GM19372 (cell line): Measurements from ENCODE around the gene CD22.

Source experiments
- ATAC-seq: cut with Tn5 transposase; IDR thresholded peaks from one replicate; pipeline ENCODE4 v1.9.1; 2021; ENCODE audit warnings: mild to moderate bottlenecking, low read depth, moderate library complexity; ENCODE audit not compliant: unreplicated experiment

CD22 gene

DNA sequence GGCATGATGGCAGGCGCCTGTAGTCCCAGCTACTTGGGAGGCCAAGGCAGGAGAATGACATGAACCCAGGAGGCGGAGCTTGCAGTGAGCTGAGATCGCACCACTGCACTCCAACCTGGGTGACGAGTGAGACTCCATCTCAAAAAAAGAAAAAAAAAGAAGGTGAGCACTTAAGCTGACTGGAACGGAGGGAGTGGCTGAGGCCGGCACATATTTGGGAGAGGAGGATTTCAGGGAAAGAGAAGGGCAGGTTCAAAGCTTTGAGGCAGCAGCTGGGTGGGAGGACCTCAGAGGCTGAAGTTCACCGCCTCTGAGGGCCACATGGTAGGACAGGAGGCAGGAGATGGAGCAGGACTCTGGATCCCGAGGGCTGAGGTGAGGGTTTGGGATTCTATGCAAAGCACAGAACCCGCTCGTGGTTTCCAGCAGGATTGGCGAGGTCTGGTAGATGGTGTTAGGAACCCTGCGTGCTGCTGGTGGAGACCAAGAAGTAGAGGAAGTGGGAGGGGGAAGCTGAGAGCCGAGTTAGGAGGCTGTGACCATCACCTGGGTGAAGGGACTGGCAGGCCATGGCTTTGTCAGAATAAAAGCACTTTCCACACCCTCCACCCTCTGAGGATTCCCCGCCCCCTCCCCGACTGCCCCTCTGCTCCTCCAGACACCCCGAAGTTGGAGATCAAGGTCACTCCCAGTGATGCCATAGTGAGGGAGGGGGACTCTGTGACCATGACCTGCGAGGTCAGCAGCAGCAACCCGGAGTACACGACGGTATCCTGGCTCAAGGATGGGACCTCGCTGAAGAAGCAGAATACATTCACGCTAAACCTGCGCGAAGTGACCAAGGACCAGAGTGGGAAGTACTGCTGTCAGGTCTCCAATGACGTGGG, 8.4 kb downstream of the CD22 start:
- no peak for ATAC-seq

GRCh38 chr19:35337984-35338296, 9.0 kb downstream of the CD22 start:
- ATAC-seq = no peak

- no peak for ATAC-seq
Measured at GRCh38 chr19:35340431-35340830, 11.4 kb downstream of the CD22 start.

GRCh38 chr19:35341006-35341405, 12.0 kb downstream of the CD22 start:
- ATAC-seq = no peak

GRCh38 chr19:35341565-35342225, 12.7 kb downstream of the CD22 start:
- no peak for ATAC-seq

DNA sequence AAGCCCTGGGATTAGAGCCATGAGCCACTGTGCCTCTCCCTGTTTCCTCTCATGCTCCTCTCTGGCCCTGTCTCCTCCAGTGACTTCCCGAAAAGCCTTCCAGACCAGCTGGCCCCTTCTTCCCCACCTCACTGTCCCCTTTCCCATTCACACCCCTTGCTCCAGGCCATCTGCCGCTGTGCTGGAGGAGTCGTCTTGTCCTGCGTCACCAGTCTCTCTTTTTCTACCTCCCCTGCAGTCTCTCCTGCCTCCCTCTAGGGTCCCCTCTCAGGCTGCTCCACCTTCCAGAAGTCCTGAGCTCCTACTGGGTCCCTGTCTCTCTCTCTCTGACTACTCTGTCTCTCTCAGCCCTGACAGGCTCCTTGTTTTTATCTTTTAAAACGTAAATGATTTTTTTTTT, 13.4 kb downstream of the CD22 start:
- ATAC-seq = no peak

GRCh38 chr19:35344511-35345031, 15.6 kb downstream of the CD22 start:
- no peak for ATAC-seq

- no peak for ATAC-seq
Measured at GRCh38 chr19:35345671-35346111, 16.7 kb downstream of the CD22 start.

DNA sequence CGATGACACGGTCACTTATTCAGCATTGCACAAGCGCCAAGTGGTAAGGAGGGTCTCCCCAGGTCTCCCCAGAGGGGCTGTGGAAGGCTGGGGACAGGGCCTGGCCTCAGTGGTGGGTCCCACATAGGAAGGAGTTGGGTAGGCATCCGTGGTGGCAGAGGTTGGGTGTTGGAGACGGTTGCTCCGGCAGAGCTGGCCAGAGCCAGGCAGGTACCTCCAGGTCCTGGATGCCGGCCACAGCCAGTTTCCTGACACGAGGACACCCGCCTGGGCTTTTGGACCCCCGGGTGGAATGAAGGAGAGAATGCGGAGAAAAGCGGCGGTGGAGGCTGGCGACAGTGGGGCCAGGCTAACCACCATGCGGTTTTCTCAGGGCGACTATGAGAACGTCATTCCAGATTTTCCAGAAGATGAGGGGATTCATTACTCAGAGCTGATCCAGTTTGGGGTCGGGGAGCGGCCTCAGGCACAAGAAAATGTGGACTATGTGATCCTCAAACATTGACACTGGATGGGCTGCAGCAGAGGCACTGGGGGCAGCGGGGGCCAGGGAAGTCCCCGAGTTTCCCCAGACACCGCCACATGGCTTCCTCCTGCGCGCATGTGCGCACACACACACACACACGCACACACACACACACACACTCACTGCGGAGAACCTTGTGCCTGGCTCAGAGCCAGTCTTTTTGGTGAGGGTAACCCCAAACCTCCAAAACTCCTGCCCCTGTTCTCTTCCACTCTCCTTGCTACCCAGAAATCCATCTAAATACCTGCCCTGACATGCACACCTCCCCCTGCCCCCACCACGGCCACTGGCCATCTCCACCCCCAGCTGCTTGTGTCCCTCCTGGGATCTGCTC, 17.4 kb downstream of the CD22 start:
- no peak for ATAC-seq

GRCh38 chr19:35347171-35347929, 18.4 kb downstream of the CD22 start, which contains the start of gene FFAR1:
TSS of gene FFAR1 (plus strand) at chr19:35347902. CDS start at chr19:35351552, 3,650 bp downstream.
- ATAC-seq = peak; percentile 55

DNA sequence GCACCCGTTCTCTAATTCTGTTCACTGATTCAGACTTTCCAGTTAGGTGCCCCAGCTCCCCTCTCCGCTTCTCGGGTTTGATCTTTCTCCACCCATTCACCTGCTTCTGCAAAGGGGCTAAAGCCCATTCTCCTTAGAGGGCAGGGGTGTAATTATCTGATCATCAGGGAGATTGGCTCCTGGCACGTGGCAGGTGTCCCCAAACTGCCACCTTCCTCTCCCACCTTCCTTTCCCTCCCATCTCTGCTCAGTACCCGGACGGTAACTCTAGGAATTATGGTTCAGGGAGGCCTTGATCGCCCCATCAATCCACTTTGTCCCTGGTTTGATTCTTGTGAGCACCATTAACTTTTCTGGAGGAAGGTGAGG, 18.9 kb downstream of the CD22 start:
- no peak for ATAC-seq

DNA sequence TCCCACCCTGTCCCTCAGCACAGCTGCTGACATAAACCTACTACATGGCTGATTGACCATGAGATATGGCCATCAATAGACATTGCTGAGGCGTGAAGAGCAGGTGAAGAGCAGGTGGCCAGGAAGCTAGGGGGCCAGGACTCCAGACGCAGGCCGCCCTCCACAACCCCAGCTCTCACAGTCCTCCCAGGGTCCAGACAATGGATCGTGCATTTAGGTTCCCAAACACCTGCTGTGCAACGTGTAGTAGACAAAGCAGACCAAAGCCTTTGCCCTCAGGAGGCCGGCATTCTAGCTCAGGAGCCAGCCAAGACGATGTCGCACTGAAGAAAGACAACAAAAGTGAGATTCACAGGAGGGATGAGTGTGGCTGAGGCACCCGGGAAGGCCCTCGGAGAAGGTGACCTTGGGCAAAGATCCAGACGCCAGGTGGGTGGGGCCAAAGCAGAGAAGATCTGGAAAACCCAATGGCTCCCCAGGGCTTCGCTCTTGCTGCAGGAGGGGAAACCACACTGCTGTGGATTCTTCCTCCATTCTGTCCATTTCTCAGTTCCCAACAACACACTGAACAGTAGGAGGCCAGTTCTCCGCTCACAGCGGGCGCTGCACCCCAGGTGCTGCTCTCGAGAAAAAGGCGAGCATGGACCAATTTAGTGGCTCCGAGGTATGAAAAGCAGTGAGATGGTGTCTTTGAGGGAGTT, 20.1 kb downstream of the CD22 start:
- no peak for ATAC-seq

DNA sequence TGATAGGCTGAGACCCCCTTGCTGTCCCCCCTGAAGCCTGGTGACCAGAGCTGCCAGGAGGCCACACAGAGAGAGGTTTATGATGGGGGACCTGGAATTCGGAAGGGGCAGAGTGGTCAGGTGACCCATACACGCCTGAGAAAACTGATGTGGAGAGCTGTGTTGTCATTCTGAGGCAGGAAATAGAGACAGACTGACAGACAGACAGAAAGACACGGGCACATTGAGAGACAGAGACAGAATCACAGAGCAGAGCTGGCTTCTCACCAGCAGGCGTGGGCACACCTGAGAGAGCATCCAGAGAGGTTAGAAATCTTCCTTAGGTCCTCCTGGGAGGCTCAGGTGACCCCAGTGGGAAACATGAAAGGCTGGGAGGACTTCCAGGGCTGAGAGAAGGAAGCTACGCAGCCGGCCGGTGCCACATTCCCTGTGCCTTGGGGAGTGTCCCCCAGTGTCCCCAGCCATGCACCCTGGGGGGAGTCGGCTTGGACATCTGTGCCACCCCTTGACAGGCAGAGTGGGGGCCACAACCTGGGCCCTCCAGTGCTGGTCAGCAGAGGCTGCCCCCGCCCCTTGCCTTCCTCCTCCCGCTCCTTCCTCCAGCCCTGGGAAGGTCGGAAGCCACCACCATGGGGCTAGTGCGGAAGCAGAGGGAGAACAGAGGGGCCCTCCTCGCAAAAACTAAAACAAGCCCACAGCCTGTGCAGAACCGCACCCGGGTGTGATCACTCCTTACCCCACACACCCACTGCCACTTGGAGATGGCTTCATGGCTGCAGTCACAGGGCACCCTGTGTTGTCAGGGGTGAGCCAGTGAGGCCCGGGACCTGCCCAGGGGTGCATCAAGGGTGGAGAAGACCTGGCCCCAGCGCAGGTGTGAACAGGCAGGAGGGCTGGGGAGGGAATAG, 20.9 kb downstream of the CD22 start:
- ATAC-seq = no peak

GRCh38 chr19:35350591-35350990, 21.6 kb downstream of the CD22 start:
- no peak for ATAC-seq

DNA sequence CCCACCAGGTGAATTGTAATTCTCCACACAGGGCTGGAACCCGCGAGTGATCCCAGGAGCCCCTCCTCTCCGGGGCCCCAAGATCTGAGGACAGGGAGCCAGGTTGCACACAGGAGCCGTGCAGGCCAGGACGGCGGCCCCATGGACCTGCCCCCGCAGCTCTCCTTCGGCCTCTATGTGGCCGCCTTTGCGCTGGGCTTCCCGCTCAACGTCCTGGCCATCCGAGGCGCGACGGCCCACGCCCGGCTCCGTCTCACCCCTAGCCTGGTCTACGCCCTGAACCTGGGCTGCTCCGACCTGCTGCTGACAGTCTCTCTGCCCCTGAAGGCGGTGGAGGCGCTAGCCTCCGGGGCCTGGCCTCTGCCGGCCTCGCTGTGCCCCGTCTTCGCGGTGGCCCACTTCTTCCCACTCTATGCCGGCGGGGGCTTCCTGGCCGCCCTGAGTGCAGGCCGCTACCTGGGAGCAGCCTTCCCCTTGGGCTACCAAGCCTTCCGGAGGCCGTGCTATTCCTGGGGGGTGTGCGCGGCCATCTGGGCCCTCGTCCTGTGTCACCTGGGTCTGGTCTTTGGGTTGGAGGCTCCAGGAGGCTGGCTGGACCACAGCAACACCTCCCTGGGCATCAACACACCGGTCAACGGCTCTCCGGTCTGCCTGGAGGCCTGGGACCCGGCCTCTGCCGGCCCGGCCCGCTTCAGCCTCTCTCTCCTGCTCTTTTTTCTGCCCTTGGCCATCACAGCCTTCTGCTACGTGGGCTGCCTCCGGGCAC, 22.6 kb downstream of the CD22 start:
- no peak for ATAC-seq

GRCh38 chr19:35352177-35352447, 23.1 kb downstream of the CD22 start:
- no peak for ATAC-seq

- no peak for ATAC-seq
Measured at GRCh38 chr19:35352448-35353304, 23.7 kb downstream of the CD22 start.
